Ishikawa (cell line): ENCODE results near the gene TACC2.

Experiments
- CEBPB ChIP-seq: IDR thresholded peaks from 2 replicates; pipeline ENCODE4 v1.6.1; 2012
- CREB1 ChIP-seq: IDR thresholded peaks from 2 replicates; pipeline ENCODE4 v1.6.1; 2012; ENCODE audit warnings: low read depth
- EGR1 ChIP-seq: IDR thresholded peaks from 2 replicates; pipeline ENCODE4 v1.6.1; 2012
- EP300 ChIP-seq: IDR thresholded peaks from 2 replicates; pipeline ENCODE4 v1.6.1; 2012; ENCODE audit warnings: borderline replicate concordance
- FOXM1 ChIP-seq: IDR thresholded peaks from 2 replicates; pipeline ENCODE4 v1.6.1; 2012; ENCODE audit warnings: low read depth, borderline replicate concordance
- NFIC ChIP-seq: IDR thresholded peaks from 2 replicates; pipeline ENCODE4 v1.6.1; 2012
- RAD21 ChIP-seq: IDR thresholded peaks from 2 replicates; pipeline ENCODE4 v1.6.1; 2012; ENCODE audit warnings: low read depth
- TAF1 ChIP-seq: IDR thresholded peaks from 2 replicates; pipeline ENCODE4 v1.6.1; 2012; ENCODE audit warnings: low read depth, mild to moderate bottlenecking
- TCF12 ChIP-seq: IDR thresholded peaks from 2 replicates; pipeline ENCODE4 v1.6.1; 2012; ENCODE audit warnings: low read depth
- TEAD4 ChIP-seq: IDR thresholded peaks from 2 replicates; pipeline ENCODE4 v1.6.1; 2012
- YY1 ChIP-seq: IDR thresholded peaks from 2 replicates; pipeline ENCODE4 v1.6.1; 2012; ENCODE audit warnings: low read depth
- ZBTB7A ChIP-seq: IDR thresholded peaks from 2 replicates; pipeline ENCODE4 v1.6.1; 2012; ENCODE audit warnings: low read depth
- TF ChIP-seq, protein P1 (sequence below): IDR thresholded peaks from 2 replicates; pipeline ENCODE4 v1.6.1; 2012; ENCODE audit warnings: low read depth, mild to moderate bottlenecking
- TF ChIP-seq, protein P2 (sequence below): IDR thresholded peaks from 2 replicates; pipeline ENCODE4 v1.6.1; 2012
- TF ChIP-seq, protein P3 (sequence below): IDR thresholded peaks from 2 replicates; pipeline ENCODE4 v1.6.1; 2012

The TACC2 gene

DNA sequence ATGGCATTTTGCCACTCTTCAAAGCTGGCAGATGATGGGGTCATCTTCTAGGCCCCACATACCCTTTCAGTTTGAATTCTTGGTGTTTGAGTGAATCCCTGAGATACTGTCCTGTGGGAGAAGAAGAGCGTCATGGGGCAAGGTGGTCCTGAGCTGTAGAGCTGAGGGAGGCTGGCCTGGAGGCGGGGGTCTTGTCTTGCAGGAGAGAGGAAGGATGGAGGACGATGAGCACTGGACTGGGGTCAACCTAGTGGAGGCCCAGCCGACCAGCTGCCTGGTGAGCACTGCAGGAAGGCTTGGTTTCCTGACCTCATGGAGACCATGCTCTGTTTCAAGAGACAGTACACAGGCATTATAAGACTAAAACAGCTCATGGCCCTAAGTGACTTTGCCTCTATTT is 114.6 kb downstream of the TACC2 start:
- no peak for TF ChIP-seq TEAD4
- TF ChIP-seq CEBPB, result no peak
- no peak for TF ChIP-seq EP300
- TF ChIP-seq, protein P1, sequence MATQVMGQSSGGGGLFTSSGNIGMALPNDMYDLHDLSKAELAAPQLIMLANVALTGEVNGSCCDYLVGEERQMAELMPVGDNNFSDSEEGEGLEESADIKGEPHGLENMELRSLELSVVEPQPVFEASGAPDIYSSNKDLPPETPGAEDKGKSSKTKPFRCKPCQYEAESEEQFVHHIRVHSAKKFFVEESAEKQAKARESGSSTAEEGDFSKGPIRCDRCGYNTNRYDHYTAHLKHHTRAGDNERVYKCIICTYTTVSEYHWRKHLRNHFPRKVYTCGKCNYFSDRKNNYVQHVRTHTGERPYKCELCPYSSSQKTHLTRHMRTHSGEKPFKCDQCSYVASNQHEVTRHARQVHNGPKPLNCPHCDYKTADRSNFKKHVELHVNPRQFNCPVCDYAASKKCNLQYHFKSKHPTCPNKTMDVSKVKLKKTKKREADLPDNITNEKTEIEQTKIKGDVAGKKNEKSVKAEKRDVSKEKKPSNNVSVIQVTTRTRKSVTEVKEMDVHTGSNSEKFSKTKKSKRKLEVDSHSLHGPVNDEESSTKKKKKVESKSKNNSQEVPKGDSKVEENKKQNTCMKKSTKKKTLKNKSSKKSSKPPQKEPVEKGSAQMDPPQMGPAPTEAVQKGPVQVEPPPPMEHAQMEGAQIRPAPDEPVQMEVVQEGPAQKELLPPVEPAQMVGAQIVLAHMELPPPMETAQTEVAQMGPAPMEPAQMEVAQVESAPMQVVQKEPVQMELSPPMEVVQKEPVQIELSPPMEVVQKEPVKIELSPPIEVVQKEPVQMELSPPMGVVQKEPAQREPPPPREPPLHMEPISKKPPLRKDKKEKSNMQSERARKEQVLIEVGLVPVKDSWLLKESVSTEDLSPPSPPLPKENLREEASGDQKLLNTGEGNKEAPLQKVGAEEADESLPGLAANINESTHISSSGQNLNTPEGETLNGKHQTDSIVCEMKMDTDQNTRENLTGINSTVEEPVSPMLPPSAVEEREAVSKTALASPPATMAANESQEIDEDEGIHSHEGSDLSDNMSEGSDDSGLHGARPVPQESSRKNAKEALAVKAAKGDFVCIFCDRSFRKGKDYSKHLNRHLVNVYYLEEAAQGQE, result no peak
- no peak for TF ChIP-seq FOXM1
- TF ChIP-seq, protein P2, sequence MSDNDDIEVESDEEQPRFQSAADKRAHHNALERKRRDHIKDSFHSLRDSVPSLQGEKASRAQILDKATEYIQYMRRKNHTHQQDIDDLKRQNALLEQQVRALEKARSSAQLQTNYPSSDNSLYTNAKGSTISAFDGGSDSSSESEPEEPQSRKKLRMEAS, result no peak
- no peak for TF ChIP-seq ZBTB7A
- no peak for TF ChIP-seq YY1
- TF ChIP-seq, protein P3, sequence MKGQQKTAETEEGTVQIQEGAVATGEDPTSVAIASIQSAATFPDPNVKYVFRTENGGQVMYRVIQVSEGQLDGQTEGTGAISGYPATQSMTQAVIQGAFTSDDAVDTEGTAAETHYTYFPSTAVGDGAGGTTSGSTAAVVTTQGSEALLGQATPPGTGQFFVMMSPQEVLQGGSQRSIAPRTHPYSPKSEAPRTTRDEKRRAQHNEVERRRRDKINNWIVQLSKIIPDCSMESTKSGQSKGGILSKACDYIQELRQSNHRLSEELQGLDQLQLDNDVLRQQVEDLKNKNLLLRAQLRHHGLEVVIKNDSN, result no peak
- TF ChIP-seq RAD21, result no peak
- no peak for TF ChIP-seq NFIC
- TF ChIP-seq TCF12, result no peak
- no peak for TF ChIP-seq TAF1

DNA sequence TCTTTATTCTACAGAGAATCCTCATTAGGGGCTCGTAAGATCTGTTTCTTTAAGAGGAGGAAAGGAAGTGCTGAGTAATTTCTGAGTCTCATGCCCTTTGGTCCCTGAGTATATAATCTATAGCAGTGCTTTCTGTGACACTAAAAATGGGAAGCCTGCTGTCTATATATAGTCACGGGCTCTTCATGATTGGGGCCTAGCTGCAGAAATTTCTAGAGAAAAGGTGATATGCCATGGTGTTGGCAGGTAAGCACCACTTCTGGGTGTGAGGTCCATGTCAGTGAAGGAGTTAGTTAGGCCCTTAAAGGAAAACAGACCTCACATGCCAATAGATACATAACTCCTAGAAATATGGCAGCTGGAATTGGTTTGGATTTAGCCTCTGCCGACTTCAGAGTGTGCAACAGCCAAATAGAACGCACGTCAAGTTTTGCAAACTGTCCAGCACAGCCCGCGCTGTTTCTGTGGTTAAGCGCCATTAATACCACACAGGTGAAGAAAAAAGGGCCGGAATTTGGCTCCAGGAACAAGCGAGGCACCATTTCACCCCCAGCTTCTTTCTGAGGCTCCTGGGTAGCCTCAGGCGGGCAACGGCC is 123.2 kb downstream of the TACC2 start:
- TF ChIP-seq CREB1, result no peak
- TF ChIP-seq, protein P1, result 0 out of 2 replicates have a peak, but pooled peaks have one; percentile 4

DNA sequence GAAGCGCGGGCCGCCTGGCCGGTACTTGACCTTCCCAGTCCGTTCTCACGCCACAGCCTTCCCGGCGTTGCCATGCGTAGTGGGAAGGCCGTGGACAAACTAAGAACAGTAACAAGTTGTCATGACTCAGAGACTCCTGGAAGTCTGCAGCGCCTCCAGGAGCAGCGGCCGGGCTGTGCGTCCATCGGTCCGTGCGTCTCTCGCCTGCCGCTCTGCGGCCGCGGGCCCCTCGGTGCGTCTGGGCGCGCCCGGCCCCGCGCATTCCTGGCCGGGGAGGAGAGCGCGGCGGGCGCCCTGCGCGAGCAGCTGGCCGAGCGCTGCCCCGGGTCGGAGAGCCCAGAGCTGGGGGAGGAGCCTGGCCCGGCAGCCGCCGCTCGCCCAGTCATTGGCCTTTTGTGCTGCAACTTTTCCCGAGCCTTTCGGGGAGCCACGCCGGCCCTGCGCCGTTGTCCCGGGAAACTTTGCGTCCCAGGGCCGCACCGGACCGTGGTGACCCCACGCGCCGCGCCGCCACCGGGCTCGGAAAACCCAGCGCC is 123.7 kb downstream of the TACC2 start:
- TF ChIP-seq, protein P3, result no peak
- TF ChIP-seq TCF12 (0 out of 2 replicates have a peak, but pooled peaks have one; percentile 22), FOXM1 (no peak), ZBTB7A (no peak), TEAD4 (peak; percentile 72), RAD21 (peak; percentile 60), EP300 (no peak), TAF1 (no peak; the same call in 1 of the 2 replicates), CEBPB (no peak), CREB1 (no peak), NFIC (no peak), YY1 (no peak; the same call in 1 of the 2 replicates), EGR1 (no peak)
- TF ChIP-seq, protein P1, result no peak
- TF ChIP-seq, protein P2, result peak; percentile 49; the same call in 1 of the 2 replicates

DNA sequence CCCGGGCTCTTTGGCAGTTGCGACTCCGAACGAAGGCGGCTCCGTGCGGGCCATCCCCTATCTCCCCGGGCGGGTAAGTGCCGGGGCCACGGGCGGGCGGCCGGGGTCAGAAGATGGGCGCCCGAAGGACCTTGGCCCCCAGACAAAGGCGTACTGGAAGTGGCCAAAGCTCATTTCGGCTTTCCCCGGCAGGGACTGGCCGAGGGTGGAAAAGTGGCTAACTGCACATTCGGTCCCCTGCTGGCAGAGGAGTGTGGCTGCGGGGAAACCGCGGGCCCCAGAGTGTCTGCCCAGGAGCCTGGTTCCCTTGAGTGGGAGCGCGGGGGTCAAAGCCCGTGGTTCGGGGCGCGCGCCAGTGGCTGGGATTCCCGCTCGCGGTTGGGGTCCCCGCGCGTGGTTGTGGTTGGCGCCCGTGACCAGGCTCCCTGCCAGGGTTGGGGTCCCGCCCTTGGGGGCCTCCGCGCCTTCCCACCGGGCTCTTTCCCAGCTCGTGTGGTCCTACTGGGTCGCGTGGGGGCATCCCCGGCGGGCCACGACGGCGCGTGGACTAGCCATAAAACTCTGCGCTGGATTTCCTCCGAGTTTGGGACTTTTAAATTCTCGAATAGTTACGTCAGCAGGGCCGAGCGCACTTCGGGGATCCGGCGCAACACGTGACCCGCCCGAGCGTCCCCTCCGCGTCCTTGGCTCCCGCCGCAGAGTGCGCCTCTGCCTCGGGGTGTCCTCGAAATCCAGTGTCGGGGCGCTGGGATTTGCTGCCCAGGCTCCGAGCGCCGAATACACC is 124.4 kb downstream of the TACC2 start:
- no peak for TF ChIP-seq CREB1
- TF ChIP-seq TEAD4, result 0 out of 2 replicates have a peak, but pooled peaks have one; percentile 9
- no peak for TF ChIP-seq TAF1
- TF ChIP-seq, protein P2, result peak; percentile 20
- TF ChIP-seq ZBTB7A, result peak; percentile 74
- peak; percentile 2; the same call in 1 of the 2 replicates for TF ChIP-seq TCF12
- TF ChIP-seq NFIC, result peak; percentile 20; the same call in 1 of the 2 replicates
- TF ChIP-seq RAD21, result peak; percentile 19; the same call in 1 of the 2 replicates
- TF ChIP-seq, protein P3, result peak; percentile 95
